GM18520 (cell line): Measurements from ENCODE around the gene LMBRD1.
"Not testable (repeated sequence)": the region's sequence is repeated elsewhere in the genome, so short reads cannot be mapped to it uniquely, and the experiment has no call there.

Experiments used
- ATAC-seq: cut with Tn5 transposase; IDR thresholded peaks from one replicate; pipeline ENCODE4 v1.9.1; 2021; ENCODE audit not compliant: unreplicated experiment

LMBRD1 gene

GRCh38 chr6:69798796-69799195, 2.0 kb upstream of the LMBRD1 start:
- ATAC-seq: not testable (repeated sequence)

DNA sequence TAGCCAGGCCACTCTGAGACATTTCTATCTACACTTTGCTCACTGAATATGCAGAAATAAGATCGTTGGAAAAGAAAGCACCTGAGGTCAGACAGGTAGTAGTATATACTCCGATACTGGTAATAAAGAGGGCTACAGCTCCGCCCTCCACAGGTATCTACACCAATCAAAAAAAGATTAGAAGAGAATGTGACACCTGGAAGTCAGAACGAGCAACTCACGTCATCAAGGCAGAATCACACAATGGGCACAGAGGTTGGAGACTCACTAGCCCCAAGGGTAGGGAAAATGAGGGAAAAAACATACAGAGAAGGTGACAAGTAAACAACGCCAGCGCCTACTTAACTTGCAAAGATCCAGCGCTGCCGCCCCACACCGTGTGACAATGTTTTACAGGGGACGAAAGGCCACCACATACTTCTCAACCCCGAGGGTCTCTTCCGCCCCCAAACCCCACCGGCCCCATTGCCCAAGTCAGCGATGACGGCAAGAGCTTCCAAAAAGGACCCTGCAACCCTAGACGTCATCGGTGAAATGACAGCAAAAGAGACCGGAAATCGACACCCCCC, 653 bp downstream of the LMBRD1 start:
- peak; percentile 28 for ATAC-seq

- ATAC-seq: peak; percentile 24
These were observed 1.2 kb downstream of the LMBRD1 start for GRCh38 chr6:69795469-69796072.

DNA sequence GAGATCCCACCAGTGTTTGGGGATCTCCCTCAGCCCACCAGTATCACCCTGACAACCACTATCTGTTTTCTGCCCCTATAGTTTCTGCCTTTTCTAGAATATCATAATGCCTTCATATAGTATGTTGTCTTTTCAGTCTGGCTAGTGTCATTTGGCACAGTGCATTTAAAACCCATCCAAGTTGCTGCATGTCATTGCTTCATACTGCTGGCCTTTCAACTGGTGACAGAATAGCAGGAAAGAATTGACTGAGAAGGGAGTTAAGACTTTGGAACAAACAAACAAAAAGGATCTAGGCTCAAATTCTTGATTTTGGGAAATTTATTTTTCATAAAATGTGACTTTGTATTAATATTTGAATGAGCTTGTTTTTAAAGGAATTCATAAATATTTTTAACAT, 4.5 kb downstream of the LMBRD1 start:
- ATAC-seq: no peak

- ATAC-seq: peak; percentile 24
These were observed 5.7 kb downstream of the LMBRD1 start for GRCh38 chr6:69791065-69791471.

GRCh38 chr6:69790629-69791028, 6.2 kb downstream of the LMBRD1 start:
- peak; percentile 4 for ATAC-seq

DNA sequence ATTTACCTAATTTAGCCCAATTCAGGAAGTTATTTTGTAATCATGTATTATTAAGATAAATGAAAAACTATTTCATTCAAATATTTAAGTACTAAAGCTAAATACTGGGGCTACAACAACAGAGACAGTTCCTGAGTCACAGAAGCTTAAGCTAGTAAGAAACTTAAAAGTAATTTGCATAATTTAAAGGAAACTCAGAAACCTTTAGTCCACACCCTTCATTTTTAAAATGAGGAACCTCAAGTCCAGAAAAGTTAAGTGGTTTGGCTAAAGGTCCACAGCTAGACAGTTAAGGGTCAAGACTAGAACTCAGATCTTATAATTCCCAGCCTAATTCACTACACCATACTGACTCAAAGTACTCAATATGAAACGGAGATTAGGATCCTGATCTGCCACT, 7.2 kb downstream of the LMBRD1 start:
- peak; percentile 32 for ATAC-seq

- not testable (repeated sequence) for ATAC-seq
These were observed 9.4 kb downstream of the LMBRD1 start for GRCh38 chr6:69787436-69787835.

DNA sequence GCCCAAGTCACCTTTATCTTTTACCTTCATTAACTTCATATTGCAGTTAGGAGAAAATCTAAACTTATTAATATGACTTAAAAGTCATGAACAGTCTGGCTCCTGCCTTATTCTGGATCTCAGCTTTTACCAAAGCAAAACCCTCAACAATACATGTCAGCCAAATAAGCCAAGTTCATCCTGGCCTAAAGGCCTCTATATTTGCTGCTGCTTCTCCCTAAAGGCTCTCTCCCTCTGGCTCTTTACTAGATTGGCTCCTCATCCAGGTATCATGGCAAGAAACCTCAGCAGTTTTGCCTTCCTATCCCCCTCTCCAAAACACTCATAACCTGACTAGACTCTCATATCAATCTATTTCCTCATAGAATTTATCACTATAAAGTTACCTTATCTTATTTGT, 11.1 kb downstream of the LMBRD1 start:
- ATAC-seq: no peak

GRCh38 chr6:69784595-69785377, 12.0 kb downstream of the LMBRD1 start:
- ATAC-seq: no peak

- ATAC-seq: no peak
These were observed 13.7 kb downstream of the LMBRD1 start for GRCh38 chr6:69783108-69783507.

DNA sequence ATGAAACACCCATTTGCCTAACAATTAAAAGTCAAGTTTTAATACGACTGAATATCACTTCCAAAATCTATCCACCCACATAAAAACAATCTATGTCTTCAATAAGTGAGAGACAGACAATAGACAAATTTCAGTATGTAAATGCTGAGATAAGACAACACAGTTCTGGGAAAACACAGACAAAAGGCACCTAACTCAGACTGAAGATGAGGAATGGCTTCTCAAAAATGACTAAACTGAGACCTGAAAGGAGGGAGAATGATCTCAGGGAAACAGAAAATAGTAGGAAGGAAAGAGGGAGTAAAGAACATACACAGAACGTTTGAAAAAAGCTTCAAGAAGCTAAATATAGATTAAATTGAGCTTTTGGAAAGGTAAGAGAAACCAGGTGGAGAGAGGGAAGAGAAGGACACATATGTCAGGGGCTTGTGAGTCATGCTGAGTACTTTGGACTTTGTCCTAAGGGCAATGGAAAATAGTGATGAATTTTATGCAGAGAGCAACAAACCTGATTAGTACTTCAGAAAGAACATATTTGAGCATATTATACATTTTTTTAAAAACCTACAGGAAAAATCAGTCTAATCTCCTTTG, 16.1 kb downstream of the LMBRD1 start:
- no peak for ATAC-seq

GRCh38 chr6:69775941-69776340, 20.9 kb downstream of the LMBRD1 start:
- ATAC-seq: no peak

- peak; percentile 34 for ATAC-seq
These were observed 21.3 kb downstream of the LMBRD1 start for GRCh38 chr6:69775585-69775849.

- no peak for ATAC-seq
These were observed 21.8 kb downstream of the LMBRD1 start for GRCh38 chr6:69774740-69775584.

- no peak for ATAC-seq
These were observed 25.5 kb downstream of the LMBRD1 start for GRCh38 chr6:69771158-69771906.

- no peak for ATAC-seq
These were observed 28.1 kb downstream of the LMBRD1 start for GRCh38 chr6:69768664-69769063.

- no peak for ATAC-seq
These were observed 33.0 kb downstream of the LMBRD1 start for GRCh38 chr6:69763763-69764162.

GRCh38 chr6:69761853-69762252, 35.0 kb downstream of the LMBRD1 start:
- ATAC-seq: no peak

DNA sequence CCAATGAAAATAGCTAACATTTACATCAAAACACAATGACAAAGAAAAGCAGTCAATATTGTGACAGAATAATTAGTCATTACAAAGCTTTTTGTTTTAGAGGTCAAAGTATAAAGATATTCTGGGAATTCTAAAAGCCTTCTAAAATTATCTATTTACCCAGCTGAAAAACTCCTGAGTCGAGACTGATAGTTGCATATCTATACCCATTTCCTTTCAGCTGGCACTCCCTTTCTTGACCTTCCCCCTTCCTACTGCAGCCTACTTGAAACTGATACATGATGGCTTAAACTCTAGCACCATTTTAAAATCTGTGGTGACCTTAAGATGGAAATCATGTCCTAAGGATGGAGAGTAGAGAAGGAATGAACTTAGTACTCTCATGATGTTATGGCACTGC, 38.6 kb downstream of the LMBRD1 start:
- no peak for ATAC-seq

DNA sequence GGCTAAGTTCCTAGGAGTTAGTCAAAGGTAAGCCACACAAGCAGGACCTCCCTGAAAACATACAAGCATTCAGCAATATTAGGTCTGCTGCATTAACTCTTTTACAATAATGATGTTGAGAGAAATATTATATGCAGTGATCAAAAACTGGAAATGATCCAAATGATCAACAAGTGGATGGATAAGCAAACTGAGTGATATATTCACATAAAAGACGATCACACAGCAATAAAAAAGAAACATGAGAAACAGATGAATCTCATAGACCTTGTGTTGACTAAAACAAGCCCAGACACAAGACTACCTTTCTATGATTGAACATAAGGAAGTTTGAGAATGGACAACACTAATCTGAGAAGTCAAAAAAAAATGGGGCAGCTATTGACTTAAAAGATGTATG, 39.9 kb downstream of the LMBRD1 start:
- no peak for ATAC-seq
